22Rv1 (cell line): Measurements from ENCODE around the gene CEP95.

Experiments
- H3K27ac ChIP-seq: fragments of 450-650 bp; 2 replicates; pipeline ENCODE4 v1.5.1; 2017
- ZFX ChIP-seq: fragments of 450-650 bp; IDR thresholded peaks from 2 replicates; pipeline ENCODE4 v1.6.1; 2017; ENCODE audit warnings: antibody characterized with exemption, borderline replicate concordance
- TF ChIP-seq, protein P1 (sequence below): fragments of 450-650 bp; IDR thresholded peaks from 2 replicates; pipeline ENCODE4 v1.5.1; 2017; ENCODE audit warnings: mild to moderate bottlenecking

CEP95 gene

GRCh38 chr17:64527914-64528313, 21.1 kb downstream of the CEP95 start:
- H3K27ac ChIP-seq: no peak overlapping the region

DNA sequence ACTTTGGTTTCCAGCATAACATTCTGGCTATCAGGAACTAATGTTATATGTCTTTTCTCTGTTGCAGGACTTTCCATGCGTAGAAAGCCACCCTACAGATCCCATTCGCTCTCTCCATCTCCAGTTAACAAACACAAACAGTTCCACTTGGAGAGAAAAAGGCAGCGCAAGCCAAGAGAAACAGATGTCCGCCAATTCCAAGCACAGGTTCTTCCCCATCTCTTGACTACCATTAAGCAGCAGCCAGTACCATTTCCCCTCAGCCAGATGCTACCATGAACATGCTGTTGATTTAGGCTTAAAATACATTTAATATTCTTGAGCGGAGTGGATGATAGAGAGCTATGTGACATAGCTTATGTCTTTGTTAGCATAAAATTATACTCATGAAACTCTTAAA, 22.4 kb downstream of the CEP95 start:
- H3K27ac ChIP-seq: no peak overlapping the region
- TF ChIP-seq, protein P1, sequence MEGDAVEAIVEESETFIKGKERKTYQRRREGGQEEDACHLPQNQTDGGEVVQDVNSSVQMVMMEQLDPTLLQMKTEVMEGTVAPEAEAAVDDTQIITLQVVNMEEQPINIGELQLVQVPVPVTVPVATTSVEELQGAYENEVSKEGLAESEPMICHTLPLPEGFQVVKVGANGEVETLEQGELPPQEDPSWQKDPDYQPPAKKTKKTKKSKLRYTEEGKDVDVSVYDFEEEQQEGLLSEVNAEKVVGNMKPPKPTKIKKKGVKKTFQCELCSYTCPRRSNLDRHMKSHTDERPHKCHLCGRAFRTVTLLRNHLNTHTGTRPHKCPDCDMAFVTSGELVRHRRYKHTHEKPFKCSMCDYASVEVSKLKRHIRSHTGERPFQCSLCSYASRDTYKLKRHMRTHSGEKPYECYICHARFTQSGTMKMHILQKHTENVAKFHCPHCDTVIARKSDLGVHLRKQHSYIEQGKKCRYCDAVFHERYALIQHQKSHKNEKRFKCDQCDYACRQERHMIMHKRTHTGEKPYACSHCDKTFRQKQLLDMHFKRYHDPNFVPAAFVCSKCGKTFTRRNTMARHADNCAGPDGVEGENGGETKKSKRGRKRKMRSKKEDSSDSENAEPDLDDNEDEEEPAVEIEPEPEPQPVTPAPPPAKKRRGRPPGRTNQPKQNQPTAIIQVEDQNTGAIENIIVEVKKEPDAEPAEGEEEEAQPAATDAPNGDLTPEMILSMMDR: no peak
- no peak for TF ChIP-seq ZFX

More at GRCh38 chr17:64527914-64528313, 21.1 kb downstream of the CEP95 start:
- no peak for TF ChIP-seq ZFX
- TF ChIP-seq, protein P1: no peak

DNA sequence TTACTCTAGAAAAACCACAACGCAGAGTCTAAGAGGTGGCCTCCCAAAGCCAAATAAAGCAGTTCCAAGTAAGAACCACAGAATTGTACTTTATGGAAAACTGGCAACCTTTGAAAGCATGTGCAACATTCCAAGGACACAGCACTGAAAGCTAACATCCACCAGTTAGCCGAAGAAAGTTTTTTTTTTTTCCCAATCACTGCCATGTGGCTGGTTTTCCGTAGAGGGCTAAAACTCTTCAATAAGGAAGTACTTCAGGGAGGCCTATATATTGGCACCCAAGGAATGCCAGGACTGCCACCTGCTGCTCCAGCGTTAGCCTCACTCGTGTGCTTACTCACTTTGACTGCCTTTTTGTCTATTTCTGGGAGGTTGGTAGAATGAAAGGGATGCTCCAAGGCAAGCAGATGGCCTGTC, 25.2 kb downstream of the CEP95 start:
- TF ChIP-seq, protein P1: no peak
- no peak for TF ChIP-seq ZFX
- H3K27ac ChIP-seq: no peak overlapping the region

GRCh38 chr17:64532409-64532808, 25.6 kb downstream of the CEP95 start:
- TF ChIP-seq ZFX: no peak
- H3K27ac ChIP-seq: no peak overlapping the region

- no peak for TF ChIP-seq ZFX
- TF ChIP-seq, protein P1: no peak
- no peak overlapping the region for H3K27ac ChIP-seq
These were observed 27.0 kb downstream of the CEP95 start for GRCh38 chr17:64533784-64534183.

DNA sequence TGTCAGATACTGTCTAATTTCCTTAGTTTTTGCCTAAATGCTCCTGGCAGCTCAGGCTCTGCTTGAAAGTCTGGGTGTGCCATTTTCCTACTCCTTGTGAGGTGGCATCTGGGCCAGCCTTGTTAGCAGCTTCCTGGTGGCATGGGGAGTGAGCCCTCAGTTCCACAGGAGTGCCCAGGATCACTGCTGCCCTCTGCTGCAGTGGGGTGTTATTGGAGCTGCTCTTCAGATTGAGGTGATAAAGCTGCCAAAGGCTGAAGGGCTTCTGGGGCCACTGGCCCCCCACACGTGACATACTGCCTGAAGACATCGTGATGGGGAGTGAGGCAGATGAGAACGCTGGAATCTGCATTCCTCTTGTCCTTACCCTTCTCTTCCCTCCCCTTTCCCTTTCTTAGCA, 27.4 kb downstream of the CEP95 start:
- TF ChIP-seq, protein P1: no peak
- no peak for TF ChIP-seq ZFX
- no peak overlapping the region for H3K27ac ChIP-seq

GRCh38 chr17:64535357-64535756, 28.6 kb downstream of the CEP95 start:
- no peak overlapping the region for H3K27ac ChIP-seq
- TF ChIP-seq, protein P1: no peak
- no peak for TF ChIP-seq ZFX

- no peak for TF ChIP-seq ZFX
- TF ChIP-seq, protein P1: no peak
- peak overlapping the region; percentile 9; the same call in 1 of the 2 replicates for H3K27ac ChIP-seq
These were observed 30.1 kb downstream of the CEP95 start for GRCh38 chr17:64536913-64537312.
